T-helper 2 cell treated with Interferon-gamma antibody and Interleukin-4, amounts not matched to agents 5 μg/mL and 100 μg/mL, for 36 hours (primary cell): ENCODE data around the gene MRNIP.

Source experiments
- DNase-seq: peaks from one replicate; pipeline ENCODE4 v3.0.0; 2021; ENCODE audit warnings: low spot score
- H3K27ac Mint-ChIP-seq: one replicate; pipeline ENCODE4 v1.8.0; 2021; ENCODE audit warnings: mild to moderate bottlenecking, mixed read lengths
- H3K27me3 Mint-ChIP-seq: one replicate; pipeline ENCODE4 v1.8.0; 2021; ENCODE audit warnings: low read depth, mixed read lengths
- H3K36me3 Mint-ChIP-seq: one replicate; pipeline ENCODE4 v1.8.0; 2021; ENCODE audit warnings: low read depth, mixed read lengths
- H3K4me1 Mint-ChIP-seq: one replicate; pipeline ENCODE4 v1.8.0; 2021; ENCODE audit warnings: low read depth, mixed read lengths
- H3K4me3 Mint-ChIP-seq: one replicate; pipeline ENCODE4 v1.8.0; 2022; ENCODE audit warnings: mild to moderate bottlenecking, moderate library complexity, mixed read lengths
- H3K9me3 Mint-ChIP-seq: one replicate; pipeline ENCODE4 v1.8.0; 2021; ENCODE audit warnings: mixed read lengths

Gene MRNIP

GRCh38 chr5:179798771-179799643 is 59.6 kb downstream of the MRNIP start:
- no peak overlapping the region for H3K4me3 Mint-ChIP-seq
- H3K4me1 Mint-ChIP-seq, result peaks cover 12% of the 10 kb centered on the region
- H3K36me3 Mint-ChIP-seq, result peaks cover 23% of the 10 kb centered on the region
- H3K9me3 Mint-ChIP-seq, result no peaks in the 10 kb centered on the region
- DNase-seq, result no peak
- H3K27me3 Mint-ChIP-seq, result no peaks in the 10 kb centered on the region
- H3K27ac Mint-ChIP-seq, result no peak overlapping the region

GRCh38 chr5:179798144-179798770 is 60.4 kb downstream of the MRNIP start:
- DNase-seq, result no peak
- Mint-ChIP-seq H3K27me3 (no peaks in the 10 kb centered on the region), H3K27ac (no peak overlapping the region), H3K4me3 (no peak overlapping the region), H3K4me1 (peaks cover 14% of the 10 kb centered on the region), H3K36me3 (peaks cover 23% of the 10 kb centered on the region), H3K9me3 (no peaks in the 10 kb centered on the region)

- Mint-ChIP-seq H3K4me1 (peaks cover 17% of the 10 kb centered on the region), H3K4me3 (no peak overlapping the region), H3K36me3 (peaks cover 23% of the 10 kb centered on the region), H3K9me3 (no peaks in the 10 kb centered on the region), H3K27ac (no peak overlapping the region), H3K27me3 (no peaks in the 10 kb centered on the region)
- no peak for DNase-seq
Measured at GRCh38 chr5:179797741-179798140, 60.9 kb downstream of the MRNIP start.

DNA sequence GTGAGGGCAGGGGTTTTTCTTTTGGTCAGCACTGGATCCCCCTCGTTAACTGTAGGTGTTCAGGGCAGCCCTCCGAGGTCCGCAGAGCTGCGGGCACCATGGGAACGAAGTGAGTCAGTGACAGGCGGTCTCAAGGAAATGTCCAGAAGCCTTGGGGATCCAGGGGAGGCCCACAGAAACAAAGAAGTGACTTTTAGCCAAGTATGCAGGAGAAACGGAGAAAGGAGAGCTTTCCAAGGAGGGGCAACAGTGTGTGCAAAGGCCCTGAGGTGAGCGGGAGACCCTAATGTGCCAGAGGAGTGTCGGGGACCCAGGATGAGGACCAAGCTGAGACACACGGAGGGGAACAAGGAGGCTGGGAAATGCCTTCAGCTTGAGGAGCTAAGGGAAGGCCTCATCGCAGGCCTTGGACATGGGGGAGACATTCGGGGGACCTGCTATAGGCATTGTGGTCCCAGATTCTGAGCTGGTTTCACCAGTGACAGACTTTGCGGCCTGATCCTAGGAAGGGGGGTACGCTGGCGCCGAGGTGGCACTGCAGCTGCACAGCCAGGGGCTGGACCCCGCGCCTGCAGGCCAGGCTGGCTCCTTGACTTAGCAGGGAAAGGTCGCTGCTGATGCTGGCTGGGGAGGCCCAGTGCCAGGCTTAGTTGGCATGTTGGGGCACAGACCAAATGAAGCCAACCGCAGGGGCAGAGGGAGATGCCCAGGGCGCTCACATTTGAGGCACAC is 61.6 kb downstream of the MRNIP start:
- Mint-ChIP-seq H3K4me1 (peaks cover 14% of the 10 kb centered on the region), H3K4me3 (peak overlapping the region; percentile 55), H3K9me3 (no peaks in the 10 kb centered on the region), H3K36me3 (peaks cover 23% of the 10 kb centered on the region), H3K27me3 (no peaks in the 10 kb centered on the region), H3K27ac (peak overlapping the region; percentile 24)
- no peak for DNase-seq

DNA sequence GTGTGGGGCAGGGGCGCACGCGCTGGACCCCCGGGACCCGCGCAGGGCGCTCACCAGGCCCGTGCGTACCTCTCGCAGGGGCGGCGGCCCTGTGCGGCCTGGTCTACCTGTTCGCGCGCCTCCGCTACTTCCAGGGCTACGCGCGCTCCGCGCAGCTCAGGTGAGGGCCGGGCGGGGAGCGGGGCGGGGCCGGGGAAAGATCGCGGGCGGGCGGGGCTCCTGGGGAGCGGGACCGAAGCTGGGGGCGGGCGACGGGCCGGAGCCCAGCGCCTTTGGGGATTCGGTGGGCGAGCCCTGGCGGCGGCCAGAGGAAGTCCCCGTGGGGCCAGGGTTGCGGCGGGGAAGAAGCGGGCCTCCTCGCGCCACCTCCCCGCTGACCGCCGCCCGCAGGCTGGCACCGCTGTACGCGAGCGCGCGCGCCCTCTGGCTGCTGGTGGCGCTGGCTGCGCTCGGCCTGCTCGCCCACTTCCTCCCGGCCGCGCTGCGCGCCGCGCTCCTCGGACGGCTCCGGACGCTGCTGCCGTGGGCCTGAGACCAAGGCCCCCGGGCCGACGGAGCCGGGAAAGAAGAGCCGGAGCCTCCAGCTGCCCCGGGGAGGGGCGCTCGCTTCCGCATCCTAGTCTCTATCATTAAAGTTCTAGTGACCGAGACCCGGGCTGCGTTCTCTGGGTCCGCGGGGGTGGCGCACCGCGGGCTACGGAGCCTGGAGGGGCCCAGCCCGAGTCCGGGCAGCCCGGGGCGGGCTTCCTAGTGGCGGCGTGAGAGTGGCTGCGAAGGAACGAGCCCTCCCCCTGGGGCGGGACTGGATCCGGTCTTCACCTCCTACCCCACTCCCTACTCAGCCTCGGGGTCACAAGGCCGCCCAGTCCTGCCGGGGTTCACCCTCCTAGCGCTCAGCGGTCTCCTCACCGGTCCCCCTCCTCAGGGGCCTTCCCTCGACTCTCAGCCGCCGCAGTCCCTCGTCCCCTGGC is 62.5 kb downstream of the MRNIP start:
- peak overlapping the region; percentile 55 for H3K4me3 Mint-ChIP-seq
- DNase-seq, result peak; percentile 81
- H3K27me3 Mint-ChIP-seq, result no peaks in the 10 kb centered on the region
- peaks cover 21% of the 10 kb centered on the region for H3K36me3 Mint-ChIP-seq
- peaks cover 10% of the 10 kb centered on the region for H3K4me1 Mint-ChIP-seq
- no peaks in the 10 kb centered on the region for H3K9me3 Mint-ChIP-seq
- H3K27ac Mint-ChIP-seq, result no peak overlapping the region

- H3K4me3 Mint-ChIP-seq, result peak overlapping the region; percentile 36
- peaks cover 10% of the 10 kb centered on the region for H3K4me1 Mint-ChIP-seq
- H3K27ac Mint-ChIP-seq, result no peak overlapping the region
- H3K9me3 Mint-ChIP-seq, result no peaks in the 10 kb centered on the region
- peaks cover 21% of the 10 kb centered on the region for H3K36me3 Mint-ChIP-seq
- no peak for DNase-seq
- no peaks in the 10 kb centered on the region for H3K27me3 Mint-ChIP-seq
Measured at GRCh38 chr5:179795049-179795862, 63.4 kb downstream of the MRNIP start.

DNA sequence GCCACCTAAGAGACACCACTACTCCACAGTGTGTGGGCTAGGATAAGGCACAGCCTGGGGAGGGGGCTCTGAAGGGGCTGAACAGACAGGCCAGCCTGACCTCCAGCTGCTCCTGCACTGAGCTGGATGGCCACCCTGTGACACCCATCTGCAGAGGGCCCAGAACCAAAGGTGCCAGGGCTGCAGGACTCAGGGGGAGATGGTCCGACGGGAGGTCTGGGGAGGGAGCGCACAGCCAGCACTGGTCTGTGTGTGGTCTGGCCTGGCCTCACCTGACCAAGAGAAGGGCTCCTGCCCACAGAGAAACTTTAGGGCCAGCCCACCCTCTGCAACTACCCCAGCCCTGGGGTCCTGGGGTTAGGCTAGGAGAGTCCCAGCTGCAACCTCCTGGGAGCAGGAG is 64.0 kb downstream of the MRNIP start:
- H3K36me3 Mint-ChIP-seq, result peaks cover 17% of the 10 kb centered on the region
- peak overlapping the region; percentile 36 for H3K4me3 Mint-ChIP-seq
- no peak overlapping the region for H3K27ac Mint-ChIP-seq
- H3K27me3 Mint-ChIP-seq, result no peaks in the 10 kb centered on the region
- H3K4me1 Mint-ChIP-seq, result peaks cover 10% of the 10 kb centered on the region
- no peaks in the 10 kb centered on the region for H3K9me3 Mint-ChIP-seq
- no peak for DNase-seq

DNA sequence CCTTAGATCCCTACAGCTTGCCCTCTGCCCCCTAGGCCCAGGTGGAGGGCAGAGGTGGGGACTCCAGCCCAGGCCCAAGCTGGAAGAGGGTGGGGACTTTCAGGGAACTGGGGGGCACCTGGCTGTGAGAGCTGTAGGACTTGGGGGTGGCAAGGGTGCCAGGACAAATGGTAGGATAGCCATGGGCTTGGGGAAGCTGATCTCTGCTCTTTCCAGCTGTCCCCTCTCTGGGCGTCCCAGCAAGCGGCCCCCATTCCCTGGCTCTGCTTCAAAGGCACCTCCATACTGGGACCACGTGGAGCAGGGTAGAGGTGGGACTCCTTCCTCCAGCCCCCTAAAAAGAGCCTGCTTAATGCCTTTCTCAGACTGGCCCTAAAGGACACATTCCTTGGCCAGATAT is 64.4 kb downstream of the MRNIP start:
- peaks cover 15% of the 10 kb centered on the region for H3K36me3 Mint-ChIP-seq
- H3K27ac Mint-ChIP-seq, result no peak overlapping the region
- peaks cover 10% of the 10 kb centered on the region for H3K4me1 Mint-ChIP-seq
- H3K27me3 Mint-ChIP-seq, result no peaks in the 10 kb centered on the region
- H3K9me3 Mint-ChIP-seq, result no peaks in the 10 kb centered on the region
- DNase-seq, result no peak
- peak overlapping the region; percentile 36 for H3K4me3 Mint-ChIP-seq

GRCh38 chr5:179793468-179794139 is 65.0 kb downstream of the MRNIP start, which contains the start of gene LTC4S:
Gene LTC4S (plus strand): TSS chr5:179793986. CDS start chr5:179794081, 95 bp downstream.
- Mint-ChIP-seq H3K27me3 (no peaks in the 10 kb centered on the region), H3K27ac (no peak within 1 kb of the TSS), H3K9me3 (no peaks in the 10 kb centered on the region), H3K36me3 (peaks cover 12% of the 10 kb centered on the region), H3K4me1 (peaks cover 10% of the 10 kb centered on the region), H3K4me3 (peak within 1 kb of the TSS; percentile 36)
- DNase-seq, result no peak

GRCh38 chr5:179792612-179793467 is 65.8 kb downstream of the MRNIP start:
- H3K27me3 Mint-ChIP-seq, result no peaks in the 10 kb centered on the region
- H3K4me3 Mint-ChIP-seq, result no peak overlapping the region
- peaks cover 10% of the 10 kb centered on the region for H3K4me1 Mint-ChIP-seq
- H3K27ac Mint-ChIP-seq, result no peak overlapping the region
- peaks cover 9% of the 10 kb centered on the region for H3K36me3 Mint-ChIP-seq
- DNase-seq, result no peak
- H3K9me3 Mint-ChIP-seq, result no peaks in the 10 kb centered on the region

DNA sequence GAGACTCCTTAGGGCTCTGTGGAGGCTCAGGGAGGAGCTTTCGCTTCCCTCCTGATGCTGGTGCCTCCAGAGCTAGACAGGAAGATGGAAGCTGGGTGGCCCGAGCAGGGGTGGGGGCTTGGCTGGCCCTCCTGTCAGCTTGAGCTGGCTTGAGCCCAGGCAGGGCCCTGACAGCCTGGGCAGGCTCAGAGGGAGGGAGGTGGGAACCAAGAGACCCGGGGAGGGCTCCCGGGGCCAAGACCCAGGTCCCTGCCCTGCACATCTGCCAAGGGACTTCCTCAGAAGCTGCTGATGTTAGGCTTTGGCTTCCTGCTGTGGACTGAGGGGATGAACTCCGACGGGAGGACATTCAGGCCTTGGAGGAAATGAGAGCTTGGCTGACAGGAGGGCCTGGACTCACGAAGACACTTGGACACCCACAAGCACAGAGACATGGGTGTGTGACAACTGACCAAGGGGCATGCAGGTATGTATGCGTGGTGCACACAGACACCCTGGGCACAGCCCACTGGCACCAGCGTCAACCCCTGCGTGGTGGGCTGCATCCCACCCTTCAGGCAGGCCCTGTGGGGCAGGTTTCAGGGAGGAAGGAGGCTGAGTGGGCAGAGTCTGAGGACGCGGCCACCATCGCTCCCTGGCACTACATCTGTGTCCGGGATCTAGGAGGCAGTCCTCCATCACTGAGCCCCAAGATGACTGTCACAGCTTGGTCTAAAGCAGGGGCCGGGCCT is 66.6 kb downstream of the MRNIP start:
- peaks cover 10% of the 10 kb centered on the region for H3K4me1 Mint-ChIP-seq
- H3K27me3 Mint-ChIP-seq, result no peaks in the 10 kb centered on the region
- H3K27ac Mint-ChIP-seq, result no peak overlapping the region

More for the DNA sequence above, 66.6 kb downstream of the MRNIP start:
- no peak for DNase-seq
- Mint-ChIP-seq H3K4me3 (no peak overlapping the region), H3K36me3 (peaks cover 5% of the 10 kb centered on the region), H3K9me3 (no peaks in the 10 kb centered on the region)
